Measurements from ENCODE around the gene GLI1. TPM values are rescaled to one million over a fixed set of nuclear protein-coding genes. Genes with fewer than 3 reads are reported as not detected.

GLI1 gene
- polyA plus RNA-seq, 1 donor from 2014 or later: 4.2 TPM

- TF ChIP-seq EP300 (conservative IDR thresholded peaks at IDR 0.05; ENCODE audit: poor library complexity, severe bottlenecking) (no peak), SMC3 (conservative IDR thresholded peaks at IDR 0.05; ENCODE audit: poor library complexity) (no peak)
- Histone ChIP-seq H3K9me2 (ENCODE audit: insufficient read depth, low read length) (no peaks in the 10 kb centered on the region), H3K36me3 (ENCODE audit: insufficient read depth, low read length) (no peaks in the 10 kb centered on the region), H3K4me2 (ENCODE audit: low read length) (no peak overlapping the region), H3K4me3 (ENCODE audit: low read length) (peak overlapping the region; percentile 61), H3K79me2 (replicated peaks; ENCODE audit: insufficient read depth, low read length) (no peaks in the 10 kb centered on the region), H3K27me3 (ENCODE audit: insufficient read depth, low read depth, low read length) (peaks cover 91% of the 10 kb centered on the region), H4K20me1 (ENCODE audit: insufficient read depth) (no peaks in the 10 kb centered on the region), H3K27ac (ENCODE audit: low read length) (no peak overlapping the region), H3K9ac (ENCODE audit: low read length) (no peak overlapping the region), H3F3A (ENCODE audit: insufficient read depth, low read length, poor library complexity, severe bottlenecking) (no peaks in the 10 kb centered on the region), H3K9me3 (ENCODE audit: low read length) (no peaks in the 10 kb centered on the region), H2AFZ (ENCODE audit: low read depth, low read length) (no peak overlapping the region)
Observed at GRCh38 chr12:57476162-57476992, 16.8 kb downstream of the GLI1 start.

- H3K9me3 ChIP-seq (ENCODE audit: low read length): no peaks in the 10 kb centered on the region
- no peak overlapping the region for H2AFZ ChIP-seq (ENCODE audit: low read depth, low read length)
- no peaks in the 10 kb centered on the region for H3K9me2 ChIP-seq (ENCODE audit: insufficient read depth, low read length)
- H3K36me3 ChIP-seq (ENCODE audit: insufficient read depth, low read length): no peaks in the 10 kb centered on the region
- H3K79me2 ChIP-seq (replicated peaks; ENCODE audit: insufficient read depth, low read length): no peaks in the 10 kb centered on the region
- TF ChIP-seq EP300 (conservative IDR thresholded peaks at IDR 0.05; ENCODE audit: poor library complexity, severe bottlenecking) (no peak), REST (IDR thresholded peaks at IDR 0.05; ENCODE audit: borderline replicate concordance) (no peak), RAD21 (conservative IDR thresholded peaks at IDR 0.05) (no peak), TAF1 (IDR thresholded peaks at IDR 0.05; ENCODE audit: low read depth) (no peak), SMC3 (conservative IDR thresholded peaks at IDR 0.05; ENCODE audit: poor library complexity) (no peak), MXI1 (conservative IDR thresholded peaks at IDR 0.05; ENCODE audit: poor library complexity, severe bottlenecking) (no peak), POLR2AphosphoS5 (IDR thresholded peaks at IDR 0.05) (no peak), CTCF (IDR thresholded peaks at IDR 0.05; ENCODE audit: poor library complexity, severe bottlenecking) (no peak), EZH2 (IDR thresholded peaks at IDR 0.05; ENCODE audit: borderline replicate concordance, insufficient read depth, low read length, poor library complexity, severe bottlenecking) (no peak)
- no peaks in the 10 kb centered on the region for H3F3A ChIP-seq (ENCODE audit: insufficient read depth, low read length, poor library complexity, severe bottlenecking)
- H4K20me1 ChIP-seq (ENCODE audit: insufficient read depth): no peaks in the 10 kb centered on the region
- H3K27ac ChIP-seq (ENCODE audit: low read length): no peak overlapping the region
- H3K4me3 ChIP-seq (ENCODE audit: low read length): no peak overlapping the region
- H3K9ac ChIP-seq (ENCODE audit: low read length): no peak overlapping the region
- H3K27me3 ChIP-seq (ENCODE audit: insufficient read depth, low read depth, low read length): peaks cover 87% of the 10 kb centered on the region
- H3K4me2 ChIP-seq (ENCODE audit: low read length): no peak overlapping the region
Observed at GRCh38 chr12:57476993-57477709, 17.6 kb downstream of the GLI1 start.

Measured in neural cell (in vitro differentiated cells).